Panc1 (cell line): Measurements from ENCODE around the gene ROMO1. TPM values are rescaled to one million over a fixed set of nuclear protein-coding genes. Genes with fewer than 3 reads are reported as not detected.

ENCODE experiments used
- ATAC-seq: fragments of 200-7000 bp; cut with Tn5 transposase; 2 replicates; pipeline ENCODE4 v1.9.1; 2020; ENCODE audit warnings: mild to moderate bottlenecking, moderate library complexity
- BruUV-seq: library from RNA; stranded (reverse); fragments of 400-500 nt; replicated peaks from 2 replicates; lab custom pipeline; 2021; lab: Mats Ljungman, UMichigan
- CTCF ChIA-PET: fragments of 300-600 bp; sonication (Branson Sonifier 250); formaldehyde crosslinking; loops from one replicate; lab custom pipeline; 2022; ENCODE audit warnings: antibody characterized with exemption; lab: Charles Lee
- POLR2A ChIA-PET: fragments of 300-600 bp; sonication (Branson Sonifier 250); formaldehyde crosslinking; loops from one replicate; lab custom pipeline; 2022; ENCODE audit warnings: antibody characterized with exemption; lab: Charles Lee
- DNase-seq: peaks from one replicate; pipeline ENCODE4 v3.0.0-alpha.2; 2010; ENCODE audit warnings: low read depth, low spot score
- H3K27ac ChIP-seq: 2 replicates; pipeline ENCODE4 v1.5.1; 2011; ENCODE audit warnings: mild to moderate bottlenecking, low read length, inconsistent platforms
- H3K27me3 ChIP-seq: fragments of 200-500 bp; sonication (Bioruptor generic); 2 replicates; pipeline ENCODE4 v1.6.0; 2014; ENCODE audit warnings: low read length, inconsistent platforms; ENCODE audit not compliant: control insufficient read depth, insufficient read depth
- H3K36me3 ChIP-seq: fragments of 200-500 bp; sonication (Bioruptor generic); 2 replicates; pipeline ENCODE4 v1.5.1; 2014; ENCODE audit warnings: inconsistent platforms, mild to moderate bottlenecking, low read length, moderate library complexity; ENCODE audit not compliant: control insufficient read depth, insufficient read depth
- H3K4me1 ChIP-seq: 2 replicates; pipeline ENCODE4 v1.5.1; 2011; ENCODE audit warnings: inconsistent platforms, mild to moderate bottlenecking, low read length, moderate library complexity; ENCODE audit not compliant: control insufficient read depth, insufficient read depth
- H3K4me3 ChIP-seq, 2 experiments: 2 replicates each; pipeline ENCODE4 v1.5.1; 2011 to 2012; ENCODE audit warnings: low read depth in 2 of 2, low read length in 2 of 2, mild to moderate bottlenecking in 2 of 2, inconsistent platforms in 1 of 2, moderate library complexity in 1 of 2
- H3K9me3 ChIP-seq: fragments of 200-500 bp; sonication (Bioruptor generic); 2 replicates; pipeline ENCODE4 v1.5.1; 2014; ENCODE audit warnings: low read depth, mild to moderate bottlenecking, inconsistent platforms, low read length, moderate library complexity; ENCODE audit not compliant: control insufficient read depth, insufficient read depth
- POLR2AphosphoS5 ChIP-seq: IDR thresholded peaks from 2 replicates; pipeline ENCODE4 v1.6.1; 2012; ENCODE audit warnings: mild to moderate bottlenecking, low read depth, low read length, moderate library complexity
- SIN3A ChIP-seq: IDR thresholded peaks from 2 replicates; pipeline ENCODE4 v1.6.1; 2012; ENCODE audit warnings: low read depth, mild to moderate bottlenecking, low read length, moderate library complexity, borderline replicate concordance; ENCODE audit not compliant: insufficient read depth
- TCF7L2 ChIP-seq: IDR thresholded peaks from 2 replicates; pipeline ENCODE4 v1.6.1; 2011; ENCODE audit warnings: mild to moderate bottlenecking, low read depth, low read length, inconsistent platforms
- in situ Hi-C: cut with HindIII; loops from 2 replicates; pipeline ENCODE4 v1.10.0; 2016; ENCODE audit warnings: low sequenced_read_pairs, low pct_unique_long_range_greater_than_20kb
- intact Hi-C: fragments of 100-400 bp; cut with micrococcal nuclease; formaldehyde crosslinking; loops from one replicate; pipeline ENCODE4 v1.10.0; 2022; ENCODE audit not compliant: unreplicated experiment
- total RNA-seq: library from RNA; stranded (reverse); gene quantifications from one replicate; pipeline ENCODE4 v1.2.1, GENCODE V29; 2021; ENCODE audit not compliant: unreplicated experiment
- TF ChIP-seq, protein P1 (sequence below), 2 experiments: IDR thresholded peaks; 2 replicates each; pipeline ENCODE4 v1.6.1; 2011 to 2012; ENCODE audit warnings: low read depth in 2 of 2, control low read depth in 1 of 2, low read length in 1 of 2, mild to moderate bottlenecking in 1 of 2, moderate library complexity in 1 of 2; ENCODE audit not compliant: insufficient read depth in 1 of 2
- TF ChIP-seq, protein P2 (sequence below): fragments of 450-650 bp; IDR thresholded peaks from 2 replicates; pipeline ENCODE4 v1.5.1; 2017; ENCODE audit warnings: mild to moderate bottlenecking

ROMO1 gene
- total RNA-seq, 1 experiment from 2014 or later, result 319 TPM

DNA sequence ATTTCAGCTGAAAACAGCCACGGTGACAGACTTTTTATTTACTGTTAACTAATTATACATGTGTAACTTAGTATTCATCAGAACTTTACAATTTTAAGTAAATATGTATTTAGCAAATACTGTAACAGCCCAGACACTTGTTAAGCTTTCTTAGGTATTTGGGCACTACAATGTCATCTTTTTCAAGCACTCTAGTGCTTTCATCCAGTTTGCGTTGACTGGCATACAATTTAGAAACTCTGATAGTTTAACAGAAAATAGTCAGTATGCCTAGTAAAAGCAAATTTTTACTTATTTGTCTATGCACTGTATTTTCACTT lies 32.2 kb downstream of the ROMO1 start:
- BruUV-seq, result no TSS peak
- Histone ChIP-seq H3K4me1 (peaks cover 11% of the 10 kb centered on the region; the same call in 1 of the 2 replicates), H3K36me3 (peaks cover 91% of the 10 kb centered on the region), H3K4me3 (no peak overlapping the region), H3K27me3 (no peaks in the 10 kb centered on the region), H3K27ac (no peak overlapping the region), H3K9me3 (no peaks in the 10 kb centered on the region)
- TF ChIP-seq, protein P1, sequence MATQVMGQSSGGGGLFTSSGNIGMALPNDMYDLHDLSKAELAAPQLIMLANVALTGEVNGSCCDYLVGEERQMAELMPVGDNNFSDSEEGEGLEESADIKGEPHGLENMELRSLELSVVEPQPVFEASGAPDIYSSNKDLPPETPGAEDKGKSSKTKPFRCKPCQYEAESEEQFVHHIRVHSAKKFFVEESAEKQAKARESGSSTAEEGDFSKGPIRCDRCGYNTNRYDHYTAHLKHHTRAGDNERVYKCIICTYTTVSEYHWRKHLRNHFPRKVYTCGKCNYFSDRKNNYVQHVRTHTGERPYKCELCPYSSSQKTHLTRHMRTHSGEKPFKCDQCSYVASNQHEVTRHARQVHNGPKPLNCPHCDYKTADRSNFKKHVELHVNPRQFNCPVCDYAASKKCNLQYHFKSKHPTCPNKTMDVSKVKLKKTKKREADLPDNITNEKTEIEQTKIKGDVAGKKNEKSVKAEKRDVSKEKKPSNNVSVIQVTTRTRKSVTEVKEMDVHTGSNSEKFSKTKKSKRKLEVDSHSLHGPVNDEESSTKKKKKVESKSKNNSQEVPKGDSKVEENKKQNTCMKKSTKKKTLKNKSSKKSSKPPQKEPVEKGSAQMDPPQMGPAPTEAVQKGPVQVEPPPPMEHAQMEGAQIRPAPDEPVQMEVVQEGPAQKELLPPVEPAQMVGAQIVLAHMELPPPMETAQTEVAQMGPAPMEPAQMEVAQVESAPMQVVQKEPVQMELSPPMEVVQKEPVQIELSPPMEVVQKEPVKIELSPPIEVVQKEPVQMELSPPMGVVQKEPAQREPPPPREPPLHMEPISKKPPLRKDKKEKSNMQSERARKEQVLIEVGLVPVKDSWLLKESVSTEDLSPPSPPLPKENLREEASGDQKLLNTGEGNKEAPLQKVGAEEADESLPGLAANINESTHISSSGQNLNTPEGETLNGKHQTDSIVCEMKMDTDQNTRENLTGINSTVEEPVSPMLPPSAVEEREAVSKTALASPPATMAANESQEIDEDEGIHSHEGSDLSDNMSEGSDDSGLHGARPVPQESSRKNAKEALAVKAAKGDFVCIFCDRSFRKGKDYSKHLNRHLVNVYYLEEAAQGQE (IDR thresholded peaks at IDR 0.05; ENCODE audit: insufficient read depth in 1 of 2, low read depth in 2 of 2, low read length in 1 of 2), result no peak
- TF ChIP-seq TCF7L2 (no peak), POLR2AphosphoS5 (no peak), SIN3A (no peak)
- TF ChIP-seq, protein P2, sequence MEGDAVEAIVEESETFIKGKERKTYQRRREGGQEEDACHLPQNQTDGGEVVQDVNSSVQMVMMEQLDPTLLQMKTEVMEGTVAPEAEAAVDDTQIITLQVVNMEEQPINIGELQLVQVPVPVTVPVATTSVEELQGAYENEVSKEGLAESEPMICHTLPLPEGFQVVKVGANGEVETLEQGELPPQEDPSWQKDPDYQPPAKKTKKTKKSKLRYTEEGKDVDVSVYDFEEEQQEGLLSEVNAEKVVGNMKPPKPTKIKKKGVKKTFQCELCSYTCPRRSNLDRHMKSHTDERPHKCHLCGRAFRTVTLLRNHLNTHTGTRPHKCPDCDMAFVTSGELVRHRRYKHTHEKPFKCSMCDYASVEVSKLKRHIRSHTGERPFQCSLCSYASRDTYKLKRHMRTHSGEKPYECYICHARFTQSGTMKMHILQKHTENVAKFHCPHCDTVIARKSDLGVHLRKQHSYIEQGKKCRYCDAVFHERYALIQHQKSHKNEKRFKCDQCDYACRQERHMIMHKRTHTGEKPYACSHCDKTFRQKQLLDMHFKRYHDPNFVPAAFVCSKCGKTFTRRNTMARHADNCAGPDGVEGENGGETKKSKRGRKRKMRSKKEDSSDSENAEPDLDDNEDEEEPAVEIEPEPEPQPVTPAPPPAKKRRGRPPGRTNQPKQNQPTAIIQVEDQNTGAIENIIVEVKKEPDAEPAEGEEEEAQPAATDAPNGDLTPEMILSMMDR, result no peak
- DNase-seq (no peak), ATAC-seq (no peak)
- CTCF ChIA-PET, result interaction anchor here (0.6 to 0.7 kb wide), 2 partner anchors 89 to 891 kb away, joined by 4 to 5 read pairs; no protein-coding TSS in a partner anchor
- in situ Hi-C loops, result no loop called here
- POLR2A ChIA-PET, result interaction anchor here (0.5 to 1.2 kb wide), 3 partner anchors 9 to 585 kb away, joined by 3 to 5 read pairs (median 3); partner anchors contain the start of gene RBM39
- intact Hi-C loops, result no loop called here

DNA sequence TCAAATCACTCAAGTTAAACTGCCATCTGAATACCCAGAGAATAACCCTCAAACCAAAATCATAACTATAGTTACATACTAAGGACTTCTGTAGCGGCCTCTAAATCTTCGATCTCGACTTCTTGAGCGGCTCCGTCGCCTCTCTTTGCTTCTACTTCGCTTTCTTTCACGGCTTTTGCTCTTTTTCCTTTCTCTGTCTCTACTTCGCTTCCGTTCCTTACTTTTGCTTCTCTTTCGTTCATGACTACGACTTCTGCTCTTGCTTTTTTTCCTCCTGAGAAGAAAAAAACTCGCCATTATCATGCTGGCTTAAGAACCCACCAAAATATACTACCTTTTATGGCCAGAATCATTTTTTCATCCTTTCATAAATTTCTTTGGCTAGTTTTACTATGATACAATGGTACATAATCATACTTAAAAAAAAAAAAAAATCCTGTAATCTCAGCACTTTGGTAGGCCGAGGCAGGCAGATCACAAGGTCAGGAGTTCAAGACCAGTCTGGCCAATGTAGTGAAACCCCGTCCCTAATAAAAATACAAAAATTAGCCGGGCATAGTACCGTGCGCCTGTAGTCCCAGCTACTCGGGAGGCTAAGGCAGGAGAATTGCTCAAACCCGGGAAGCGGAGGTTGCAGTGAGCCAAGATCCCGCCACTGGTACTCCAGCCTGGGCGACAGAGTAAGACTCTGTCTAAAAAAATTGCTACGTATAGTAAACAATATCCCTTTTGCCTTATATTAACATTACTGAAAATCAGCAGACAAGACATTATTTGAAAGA lies 32.8 kb downstream of the ROMO1 start:
- no peak overlapping the region for H3K4me3 ChIP-seq
- H3K27me3 ChIP-seq, result no peaks in the 10 kb centered on the region
- no peak overlapping the region for H3K27ac ChIP-seq
- in situ Hi-C loops, result no loop called here
- CTCF ChIA-PET, result no interaction called here
- BruUV-seq, result no TSS peak
- H3K4me1 ChIP-seq, result peaks cover 11% of the 10 kb centered on the region; the same call in 1 of the 2 replicates
- POLR2A ChIA-PET, result interaction anchor here (1.0 to 1.2 kb wide), 2 partner anchors 9 to 10 kb away, joined by 3 read pairs; partner anchors contain the start of gene RBM39
- no peak for DNase-seq
- TF ChIP-seq SIN3A (no peak), TCF7L2 (no peak), POLR2AphosphoS5 (no peak)
- TF ChIP-seq, protein P1 (IDR thresholded peaks at IDR 0.05; ENCODE audit: insufficient read depth in 1 of 2, low read depth in 2 of 2, low read length in 1 of 2), result no peak
- TF ChIP-seq, protein P2, result no peak
- H3K9me3 ChIP-seq, result no peaks in the 10 kb centered on the region
- intact Hi-C loops, result no loop called here
- peaks cover 86% of the 10 kb centered on the region for H3K36me3 ChIP-seq
- no peak for ATAC-seq
